WTC11 (cell line): ENCODE results near the gene RIN3. TPM values are rescaled to one million over a fixed set of nuclear protein-coding genes. Genes with fewer than 3 reads are reported as not detected.

Experiments
- ATAC-seq: fragments of 200-7000 bp; cut with Tn5 transposase; 2 replicates; pipeline ENCODE4 v1.10.0; 2021; ENCODE audit warnings: mild to moderate bottlenecking, moderate library complexity
- CTCF ChIA-PET: fragments of 300-600 bp; sonication (Branson Sonifier 250); formaldehyde crosslinking; loops from one replicate; lab custom pipeline; 2021; ENCODE audit warnings: antibody characterized with exemption; lab: Charles Lee
- POLR2A ChIA-PET: fragments of 350-600 bp; sonication (Branson Sonifier 250); formaldehyde crosslinking; loops from one replicate; lab custom pipeline; 2021; ENCODE audit warnings: antibody characterized with exemption; lab: Charles Lee
- DNase-seq: peaks from one replicate; pipeline ENCODE4 v3.0.0; 2021; ENCODE audit warnings: low spot score
- H3K27ac Mint-ChIP-seq: 2 replicates; pipeline ENCODE4 v1.8.0; 2021; ENCODE audit warnings: mixed read lengths
- H3K27me3 Mint-ChIP-seq: 2 replicates; pipeline ENCODE4 v1.8.0; 2021; ENCODE audit warnings: low read depth, mild to moderate bottlenecking, moderate library complexity, mixed read lengths
- H3K36me3 Mint-ChIP-seq: 2 replicates; pipeline ENCODE4 v1.8.0; 2021; ENCODE audit warnings: mixed read lengths
- H3K4me1 Mint-ChIP-seq: 2 replicates; pipeline ENCODE4 v1.8.0; 2022; ENCODE audit warnings: mixed read lengths
- H3K4me3 Mint-ChIP-seq: 2 replicates; pipeline ENCODE4 v1.8.0; 2021; ENCODE audit warnings: mild to moderate bottlenecking, moderate library complexity, mixed read lengths
- H3K9me3 Mint-ChIP-seq: 2 replicates; pipeline ENCODE4 v1.8.0; 2021; ENCODE audit warnings: mixed read lengths
- CREB1 ChIP-seq: sonication (generic); formaldehyde crosslinking; IDR thresholded peaks from 2 replicates; pipeline ENCODE4 v1.8.0; 2023; ENCODE audit warnings: mild to moderate bottlenecking, missing genetic modification reagents
- SMAD4 ChIP-seq: sonication (generic); formaldehyde crosslinking; IDR thresholded peaks from 2 replicates; pipeline ENCODE4 v1.8.0; 2022; ENCODE audit warnings: mild to moderate bottlenecking, missing genetic modification reagents
- TEAD1 ChIP-seq: sonication (generic); formaldehyde crosslinking; IDR thresholded peaks from 2 replicates; pipeline ENCODE4 v1.8.0; 2022; ENCODE audit warnings: mild to moderate bottlenecking, missing genetic modification reagents
- ZNF232 ChIP-seq: sonication (generic); formaldehyde crosslinking; IDR thresholded peaks from 2 replicates; pipeline ENCODE4 v1.8.0; 2022; ENCODE audit warnings: mild to moderate bottlenecking, missing genetic modification reagents
- ZNF416 ChIP-seq: fragments of 250-450 bp; sonication (Bioruptor Pico); IDR thresholded peaks from 2 replicates; pipeline ENCODE4 v1.9.0; 2021; ENCODE audit warnings: mild to moderate bottlenecking, inconsistent platforms
- ZNF423 ChIP-seq: fragments of 250-450 bp; sonication (Bioruptor Pico); IDR thresholded peaks from 2 replicates; pipeline ENCODE4 v2.1.2; 2022; ENCODE audit warnings: mild to moderate bottlenecking, moderate library complexity
- total RNA-seq: library from RNA; stranded (reverse); gene quantifications from 3 replicates; pipeline ENCODE4 v1.2.3, GENCODE V29; 2021
- TF ChIP-seq, protein P1 (sequence below): sonication (generic); formaldehyde crosslinking; IDR thresholded peaks from 2 replicates; pipeline ENCODE4 v1.8.0; 2023; ENCODE audit warnings: mild to moderate bottlenecking, missing genetic modification reagents
- TF ChIP-seq, protein P2 (sequence below): sonication (generic); formaldehyde crosslinking; IDR thresholded peaks from 2 replicates; pipeline ENCODE4 v1.8.1; 2022; ENCODE audit warnings: low read depth, mild to moderate bottlenecking, moderate library complexity, missing genetic modification reagents, borderline replicate concordance
- TF ChIP-seq, protein P3 (sequence below): sonication (generic); formaldehyde crosslinking; IDR thresholded peaks from 2 replicates; pipeline ENCODE4 v1.8.1; 2022; ENCODE audit warnings: low read depth, missing genetic modification reagents, borderline replicate concordance
- TF ChIP-seq, protein P4 (sequence below): fragments of 250-450 bp; sonication (Bioruptor Pico); IDR thresholded peaks from 2 replicates; pipeline ENCODE4 v1.9.0; 2021; ENCODE audit warnings: moderate library complexity, mild to moderate bottlenecking, inconsistent platforms, borderline replicate concordance
- TF ChIP-seq, protein P5 (sequence below): sonication (generic); formaldehyde crosslinking; IDR thresholded peaks from 2 replicates; pipeline ENCODE4 v1.8.1; 2023; ENCODE audit warnings: mild to moderate bottlenecking, missing genetic modification reagents, moderate library complexity
- TF ChIP-seq, protein P6 (sequence below): sonication (generic); formaldehyde crosslinking; IDR thresholded peaks from 2 replicates; pipeline ENCODE4 v1.8.0; 2022; ENCODE audit warnings: mild to moderate bottlenecking, missing genetic modification reagents
- TF ChIP-seq, protein P7 (sequence below): sonication (generic); formaldehyde crosslinking; IDR thresholded peaks from 2 replicates; pipeline ENCODE4 v1.8.1; 2023; ENCODE audit warnings: mild to moderate bottlenecking, moderate library complexity, missing genetic modification reagents
- TF ChIP-seq, protein P8 (sequence below): sonication (generic); formaldehyde crosslinking; IDR thresholded peaks from 2 replicates; pipeline ENCODE4 v1.8.1; 2022; ENCODE audit warnings: mild to moderate bottlenecking, moderate library complexity, missing genetic modification reagents
- TF ChIP-seq, protein P9 (sequence below): fragments of 250-450 bp; sonication (Bioruptor Pico); IDR thresholded peaks from 2 replicates; pipeline ENCODE4 v1.9.0; 2021; ENCODE audit warnings: mild to moderate bottlenecking

The RIN3 gene
- total RNA-seq, 1 experiment from 2014 or later, result 3.3 TPM

DNA sequence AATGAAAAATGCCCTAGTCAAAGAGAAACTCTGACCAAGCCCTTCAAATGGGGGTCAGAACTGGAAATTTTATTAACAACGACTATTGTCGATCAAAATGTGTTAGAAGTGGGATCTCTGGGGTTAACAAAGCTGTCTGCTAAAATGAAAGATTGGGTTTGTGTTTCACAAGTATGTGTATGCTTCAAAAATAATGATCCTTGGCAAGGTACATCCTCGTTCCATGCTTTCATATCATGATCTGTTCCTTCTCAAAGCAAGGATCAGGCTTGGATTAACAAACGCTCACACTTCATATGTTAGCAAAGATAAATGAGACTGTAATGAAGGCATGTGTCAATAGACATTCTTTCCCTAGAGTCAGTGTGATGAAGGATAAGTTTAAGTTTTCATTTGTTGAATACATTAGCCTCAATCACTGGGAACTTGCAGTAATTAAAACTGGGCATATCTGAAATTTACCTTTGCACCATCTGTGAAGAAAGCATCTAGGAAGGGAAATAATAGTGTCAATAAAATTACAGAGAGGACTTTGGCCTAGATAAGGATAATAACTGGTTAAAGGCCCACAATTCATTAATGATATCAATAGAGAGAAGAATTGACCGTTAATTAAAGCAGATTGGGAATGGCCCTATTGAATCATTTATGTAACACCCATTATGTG lies 91.8 kb downstream of the RIN3 start:
- Mint-ChIP-seq H3K4me1 (no peaks in the 10 kb centered on the region), H3K4me3 (no peak overlapping the region), H3K27ac (no peak overlapping the region), H3K36me3 (no peaks in the 10 kb centered on the region), H3K27me3 (no peaks in the 10 kb centered on the region; the same call in 1 of the 2 replicates), H3K9me3 (peaks cover 10% of the 10 kb centered on the region)
- ChIA-PET POLR2A (no interaction called here), CTCF (no interaction called here)
- DNase-seq (no peak), ATAC-seq (no peak)
- TF ChIP-seq CREB1 (CRISPR knock-in tag) (no peak), SMAD4 (CRISPR knock-in tag) (no peak), ZNF416 (CRISPR knock-in tag) (no peak)
- TF ChIP-seq, protein P1, sequence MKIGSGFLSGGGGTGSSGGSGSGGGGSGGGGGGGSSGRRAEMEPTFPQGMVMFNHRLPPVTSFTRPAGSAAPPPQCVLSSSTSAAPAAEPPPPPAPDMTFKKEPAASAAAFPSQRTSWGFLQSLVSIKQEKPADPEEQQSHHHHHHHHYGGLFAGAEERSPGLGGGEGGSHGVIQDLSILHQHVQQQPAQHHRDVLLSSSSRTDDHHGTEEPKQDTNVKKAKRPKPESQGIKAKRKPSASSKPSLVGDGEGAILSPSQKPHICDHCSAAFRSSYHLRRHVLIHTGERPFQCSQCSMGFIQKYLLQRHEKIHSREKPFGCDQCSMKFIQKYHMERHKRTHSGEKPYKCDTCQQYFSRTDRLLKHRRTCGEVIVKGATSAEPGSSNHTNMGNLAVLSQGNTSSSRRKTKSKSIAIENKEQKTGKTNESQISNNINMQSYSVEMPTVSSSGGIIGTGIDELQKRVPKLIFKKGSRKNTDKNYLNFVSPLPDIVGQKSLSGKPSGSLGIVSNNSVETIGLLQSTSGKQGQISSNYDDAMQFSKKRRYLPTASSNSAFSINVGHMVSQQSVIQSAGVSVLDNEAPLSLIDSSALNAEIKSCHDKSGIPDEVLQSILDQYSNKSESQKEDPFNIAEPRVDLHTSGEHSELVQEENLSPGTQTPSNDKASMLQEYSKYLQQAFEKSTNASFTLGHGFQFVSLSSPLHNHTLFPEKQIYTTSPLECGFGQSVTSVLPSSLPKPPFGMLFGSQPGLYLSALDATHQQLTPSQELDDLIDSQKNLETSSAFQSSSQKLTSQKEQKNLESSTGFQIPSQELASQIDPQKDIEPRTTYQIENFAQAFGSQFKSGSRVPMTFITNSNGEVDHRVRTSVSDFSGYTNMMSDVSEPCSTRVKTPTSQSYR (CRISPR knock-in tag), result no peak
- TF ChIP-seq, protein P2, sequence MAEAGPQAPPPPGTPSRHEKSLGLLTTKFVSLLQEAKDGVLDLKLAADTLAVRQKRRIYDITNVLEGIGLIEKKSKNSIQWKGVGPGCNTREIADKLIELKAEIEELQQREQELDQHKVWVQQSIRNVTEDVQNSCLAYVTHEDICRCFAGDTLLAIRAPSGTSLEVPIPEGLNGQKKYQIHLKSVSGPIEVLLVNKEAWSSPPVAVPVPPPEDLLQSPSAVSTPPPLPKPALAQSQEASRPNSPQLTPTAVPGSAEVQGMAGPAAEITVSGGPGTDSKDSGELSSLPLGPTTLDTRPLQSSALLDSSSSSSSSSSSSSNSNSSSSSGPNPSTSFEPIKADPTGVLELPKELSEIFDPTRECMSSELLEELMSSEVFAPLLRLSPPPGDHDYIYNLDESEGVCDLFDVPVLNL, result no peak
- TF ChIP-seq, protein P3, sequence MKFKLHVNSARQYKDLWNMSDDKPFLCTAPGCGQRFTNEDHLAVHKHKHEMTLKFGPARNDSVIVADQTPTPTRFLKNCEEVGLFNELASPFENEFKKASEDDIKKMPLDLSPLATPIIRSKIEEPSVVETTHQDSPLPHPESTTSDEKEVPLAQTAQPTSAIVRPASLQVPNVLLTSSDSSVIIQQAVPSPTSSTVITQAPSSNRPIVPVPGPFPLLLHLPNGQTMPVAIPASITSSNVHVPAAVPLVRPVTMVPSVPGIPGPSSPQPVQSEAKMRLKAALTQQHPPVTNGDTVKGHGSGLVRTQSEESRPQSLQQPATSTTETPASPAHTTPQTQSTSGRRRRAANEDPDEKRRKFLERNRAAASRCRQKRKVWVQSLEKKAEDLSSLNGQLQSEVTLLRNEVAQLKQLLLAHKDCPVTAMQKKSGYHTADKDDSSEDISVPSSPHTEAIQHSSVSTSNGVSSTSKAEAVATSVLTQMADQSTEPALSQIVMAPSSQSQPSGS, result no peak

DNA sequence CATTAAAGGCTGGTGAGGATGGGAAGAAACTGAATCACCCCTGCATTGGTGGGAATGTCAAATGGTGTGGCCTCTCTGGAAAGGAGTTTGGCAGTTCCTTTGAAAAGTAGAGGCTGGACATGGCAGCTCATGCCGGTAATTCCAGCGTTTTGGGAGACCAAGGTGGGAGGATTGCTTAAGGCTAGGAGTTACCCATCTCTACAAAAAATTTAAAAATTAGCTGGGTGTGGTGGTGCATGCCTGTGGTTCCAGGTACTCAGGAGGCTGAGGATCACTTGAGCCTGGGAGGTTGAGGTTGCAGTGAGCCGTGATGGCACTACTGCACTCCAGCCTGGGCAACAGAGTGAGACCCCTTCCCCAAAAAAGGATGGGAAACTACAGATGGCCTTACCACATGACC lies 93.7 kb downstream of the RIN3 start:
- ChIA-PET CTCF (no interaction called here), POLR2A (interaction anchor here (0.6 kb wide), 1 partner anchor 9 kb away, joined by 3 read pairs; no protein-coding TSS in a partner anchor)
- Mint-ChIP-seq H3K4me3 (no peak overlapping the region), H3K36me3 (no peaks in the 10 kb centered on the region), H3K4me1 (no peaks in the 10 kb centered on the region), H3K9me3 (peaks cover 10% of the 10 kb centered on the region), H3K27ac (no peak overlapping the region), H3K27me3 (no peaks in the 10 kb centered on the region; the same call in 1 of the 2 replicates)
- DNase-seq, result no peak
- no peak for ATAC-seq
- TF ChIP-seq, protein P4, sequence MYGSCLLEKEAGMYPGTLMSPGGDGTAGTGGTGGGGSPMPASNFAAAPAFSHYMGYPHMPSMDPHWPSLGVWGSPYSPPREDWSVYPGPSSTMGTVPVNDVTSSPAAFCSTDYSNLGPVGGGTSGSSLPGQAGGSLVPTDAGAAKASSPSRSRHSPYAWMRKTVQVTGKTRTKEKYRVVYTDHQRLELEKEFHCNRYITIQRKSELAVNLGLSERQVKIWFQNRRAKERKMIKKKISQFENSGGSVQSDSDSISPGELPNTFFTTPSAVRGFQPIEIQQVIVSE (CRISPR knock-in tag), result no peak
- TF ChIP-seq, protein P5, sequence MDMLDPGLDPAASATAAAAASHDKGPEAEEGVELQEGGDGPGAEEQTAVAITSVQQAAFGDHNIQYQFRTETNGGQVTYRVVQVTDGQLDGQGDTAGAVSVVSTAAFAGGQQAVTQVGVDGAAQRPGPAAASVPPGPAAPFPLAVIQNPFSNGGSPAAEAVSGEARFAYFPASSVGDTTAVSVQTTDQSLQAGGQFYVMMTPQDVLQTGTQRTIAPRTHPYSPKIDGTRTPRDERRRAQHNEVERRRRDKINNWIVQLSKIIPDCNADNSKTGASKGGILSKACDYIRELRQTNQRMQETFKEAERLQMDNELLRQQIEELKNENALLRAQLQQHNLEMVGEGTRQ, result no peak
- TF ChIP-seq, protein P6, sequence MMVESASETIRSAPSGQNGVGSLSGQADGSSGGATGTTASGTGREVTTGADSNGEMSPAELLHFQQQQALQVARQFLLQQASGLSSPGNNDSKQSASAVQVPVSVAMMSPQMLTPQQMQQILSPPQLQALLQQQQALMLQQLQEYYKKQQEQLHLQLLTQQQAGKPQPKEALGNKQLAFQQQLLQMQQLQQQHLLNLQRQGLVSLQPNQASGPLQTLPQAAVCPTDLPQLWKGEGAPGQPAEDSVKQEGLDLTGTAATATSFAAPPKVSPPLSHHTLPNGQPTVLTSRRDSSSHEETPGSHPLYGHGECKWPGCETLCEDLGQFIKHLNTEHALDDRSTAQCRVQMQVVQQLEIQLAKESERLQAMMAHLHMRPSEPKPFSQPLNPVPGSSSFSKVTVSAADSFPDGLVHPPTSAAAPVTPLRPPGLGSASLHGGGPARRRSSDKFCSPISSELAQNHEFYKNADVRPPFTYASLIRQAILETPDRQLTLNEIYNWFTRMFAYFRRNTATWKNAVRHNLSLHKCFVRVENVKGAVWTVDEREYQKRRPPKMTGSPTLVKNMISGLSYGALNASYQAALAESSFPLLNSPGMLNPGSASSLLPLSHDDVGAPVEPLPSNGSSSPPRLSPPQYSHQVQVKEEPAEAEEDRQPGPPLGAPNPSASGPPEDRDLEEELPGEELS (CRISPR knock-in tag), result no peak
- TF ChIP-seq ZNF232 (CRISPR knock-in tag) (no peak), ZNF416 (CRISPR knock-in tag) (no peak), ZNF423 (no peak), TEAD1 (CRISPR knock-in tag) (no peak)
- TF ChIP-seq, protein P7, sequence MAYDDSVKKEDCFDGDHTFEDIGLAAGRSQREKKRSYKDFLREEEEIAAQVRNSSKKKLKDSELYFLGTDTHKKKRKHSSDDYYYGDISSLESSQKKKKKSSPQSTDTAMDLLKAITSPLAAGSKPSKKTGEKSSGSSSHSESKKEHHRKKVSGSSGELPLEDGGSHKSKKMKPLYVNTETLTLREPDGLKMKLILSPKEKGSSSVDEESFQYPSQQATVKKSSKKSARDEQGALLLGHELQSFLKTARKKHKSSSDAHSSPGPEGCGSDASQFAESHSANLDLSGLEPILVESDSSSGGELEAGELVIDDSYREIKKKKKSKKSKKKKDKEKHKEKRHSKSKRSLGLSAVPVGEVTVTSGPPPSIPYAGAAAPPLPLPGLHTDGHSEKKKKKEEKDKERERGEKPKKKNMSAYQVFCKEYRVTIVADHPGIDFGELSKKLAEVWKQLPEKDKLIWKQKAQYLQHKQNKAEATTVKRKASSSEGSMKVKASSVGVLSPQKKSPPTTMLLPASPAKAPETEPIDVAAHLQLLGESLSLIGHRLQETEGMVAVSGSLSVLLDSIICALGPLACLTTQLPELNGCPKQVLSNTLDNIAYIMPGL, result no peak
- TF ChIP-seq, protein P8, sequence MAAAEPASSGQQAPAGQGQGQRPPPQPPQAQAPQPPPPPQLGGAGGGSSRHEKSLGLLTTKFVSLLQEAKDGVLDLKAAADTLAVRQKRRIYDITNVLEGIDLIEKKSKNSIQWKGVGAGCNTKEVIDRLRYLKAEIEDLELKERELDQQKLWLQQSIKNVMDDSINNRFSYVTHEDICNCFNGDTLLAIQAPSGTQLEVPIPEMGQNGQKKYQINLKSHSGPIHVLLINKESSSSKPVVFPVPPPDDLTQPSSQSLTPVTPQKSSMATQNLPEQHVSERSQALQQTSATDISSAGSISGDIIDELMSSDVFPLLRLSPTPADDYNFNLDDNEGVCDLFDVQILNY (CRISPR knock-in tag), result no peak
- TF ChIP-seq, protein P3, result no peak
- TF ChIP-seq, protein P9, sequence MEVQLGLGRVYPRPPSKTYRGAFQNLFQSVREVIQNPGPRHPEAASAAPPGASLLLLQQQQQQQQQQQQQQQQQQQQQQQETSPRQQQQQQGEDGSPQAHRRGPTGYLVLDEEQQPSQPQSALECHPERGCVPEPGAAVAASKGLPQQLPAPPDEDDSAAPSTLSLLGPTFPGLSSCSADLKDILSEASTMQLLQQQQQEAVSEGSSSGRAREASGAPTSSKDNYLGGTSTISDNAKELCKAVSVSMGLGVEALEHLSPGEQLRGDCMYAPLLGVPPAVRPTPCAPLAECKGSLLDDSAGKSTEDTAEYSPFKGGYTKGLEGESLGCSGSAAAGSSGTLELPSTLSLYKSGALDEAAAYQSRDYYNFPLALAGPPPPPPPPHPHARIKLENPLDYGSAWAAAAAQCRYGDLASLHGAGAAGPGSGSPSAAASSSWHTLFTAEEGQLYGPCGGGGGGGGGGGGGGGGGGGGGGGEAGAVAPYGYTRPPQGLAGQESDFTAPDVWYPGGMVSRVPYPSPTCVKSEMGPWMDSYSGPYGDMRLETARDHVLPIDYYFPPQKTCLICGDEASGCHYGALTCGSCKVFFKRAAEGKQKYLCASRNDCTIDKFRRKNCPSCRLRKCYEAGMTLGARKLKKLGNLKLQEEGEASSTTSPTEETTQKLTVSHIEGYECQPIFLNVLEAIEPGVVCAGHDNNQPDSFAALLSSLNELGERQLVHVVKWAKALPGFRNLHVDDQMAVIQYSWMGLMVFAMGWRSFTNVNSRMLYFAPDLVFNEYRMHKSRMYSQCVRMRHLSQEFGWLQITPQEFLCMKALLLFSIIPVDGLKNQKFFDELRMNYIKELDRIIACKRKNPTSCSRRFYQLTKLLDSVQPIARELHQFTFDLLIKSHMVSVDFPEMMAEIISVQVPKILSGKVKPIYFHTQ, result no peak
